ENCODE data around the gene DHRS4L2.

The DHRS4L2 gene

GRCh38 chr14:24053548-24054323, 65.0 kb downstream of the DHRS4L2 start:
- DNase-seq (ENCODE audit: low spot score) = no peak

GRCh38 chr14:24054324-24054641, 65.6 kb downstream of the DHRS4L2 start:
- DNase-seq (ENCODE audit: low spot score) = no peak

GRCh38 chr14:24054646-24055045, 65.9 kb downstream of the DHRS4L2 start:
- DNase-seq (ENCODE audit: low spot score) = no peak
